Testis (tissue), 3 donors: Measurements from ENCODE around the gene DAB1. TPM values are rescaled to one million over a fixed set of nuclear protein-coding genes. Genes with fewer than 3 reads are reported as not detected.

Experiments used
- DNase-seq: peaks from one replicate; pipeline ENCODE4 v3.0.0-alpha.2; 2019
- H3K27ac ChIP-seq, 2 donors: fragments of 200-600 bp; sonication (generic); one replicate each; pipeline ENCODE4 v1.5.1; 2019
- H3K27me3 ChIP-seq: fragments of 200-600 bp; sonication (generic); one replicate; pipeline ENCODE4 v1.5.1; 2019
- H3K36me3 ChIP-seq: fragments of 200-600 bp; sonication (generic); one replicate; pipeline ENCODE4 v1.5.1; 2017; ENCODE audit warnings: low read depth; ENCODE audit errors: missing control alignments
- H3K4me1 ChIP-seq: fragments of 200-600 bp; sonication (generic); one replicate; pipeline ENCODE4 v1.5.1; 2019
- H3K4me3 ChIP-seq, 2 donors: fragments of 200-600 bp; sonication (generic); one replicate each; pipeline ENCODE4 v1.5.1; 2017 to 2019
- H3K9me3 ChIP-seq: fragments of 200-600 bp; sonication (generic); one replicate; pipeline ENCODE4 v1.5.1; 2017
- POLR2A ChIP-seq: fragments of 450-650 bp; IDR thresholded peaks from one replicate; pipeline ENCODE4 v1.6.1; 2017; ENCODE audit warnings: antibody characterized with exemption, mild to moderate bottlenecking, moderate library complexity
- WGBS, 2 donors: methylation state at CpG; one replicate each; pipeline ENCODE4 v1.1.5; 2018; 5-methylcytosine and 5-hydroxymethylcytosine counted together
- intact Hi-C: fragments of 100-400 bp; cut with DNase I; formaldehyde crosslinking; loops from one replicate; pipeline ENCODE4 v1.15.1; 2023; ENCODE audit warnings: low total_unique reads
- polyA plus RNA-seq: library from polyadenylated mRNA; stranded (reverse); fragments of 350-450 nt; fragmentation: Illumina TruSeq; extraction: RNeasy Lipid Tissue Mini Kit (QIAGEN cat#74804); gene quantifications from one replicate; pipeline ENCODE4 v1.2.3, GENCODE V29; 2014; ENCODE audit warnings: low read depth, low replicate concordance; ENCODE audit not compliant: insufficient read depth
- total RNA-seq, 2 donors: library from RNA; depleted of rRNA; stranded (reverse); fragments of >200 nt; gene quantifications; one replicate each; pipeline ENCODE4 v1.2.3, GENCODE V29; 2016
- TF ChIP-seq, protein P1 (sequence below), 3 experiments: fragments of 450-650 bp in 2 of 3; fragments of 200-600 bp in 1 of 3; sonication (generic) in 1 of 3; IDR thresholded peaks; one replicate each; pipeline ENCODE4 v1.5.1; 2016 to 2019; ENCODE audit warnings: antibody characterized with exemption in 3 of 3, mild to moderate bottlenecking in 2 of 3, moderate library complexity in 1 of 3

DAB1 gene
- total and polyA plus RNA-seq, 3 donors from 2014 or later = 0.79 to 1.7 (median 1.2) TPM

DNA sequence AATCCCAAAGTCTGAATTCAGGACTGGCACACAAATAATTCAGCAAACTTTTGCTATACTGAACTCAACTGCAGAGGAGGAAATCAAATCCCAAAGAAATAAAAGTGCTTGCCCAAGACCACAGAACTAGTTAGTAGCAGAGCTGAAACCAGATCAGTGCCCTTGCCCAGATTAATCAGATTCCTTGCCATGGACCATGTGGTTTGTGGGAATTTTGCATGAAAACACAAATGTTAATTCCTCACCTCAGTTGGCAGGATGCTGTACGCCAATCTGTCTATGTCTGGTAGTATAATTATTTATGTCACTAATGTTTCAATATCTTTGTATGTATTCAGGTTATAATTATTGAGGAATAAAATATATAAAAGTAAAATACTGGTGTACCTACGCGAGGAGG is 173.8 kb downstream of the DAB1 start:
- DNase-seq = no peak
- intact Hi-C loops = no loop called here
- H3K27ac ChIP-seq = no peak overlapping the region
- H3K27me3 ChIP-seq = no peaks in the 10 kb centered on the region
- H3K36me3 ChIP-seq = peaks cover 2% of the 10 kb centered on the region
- H3K9me3 ChIP-seq = no peaks in the 10 kb centered on the region
- 92 to 94% methylated on average over 3 of the region's 3 CpGs for WGBS, 2 donors
- TF ChIP-seq POLR2A = no peak
- TF ChIP-seq, protein P1, sequence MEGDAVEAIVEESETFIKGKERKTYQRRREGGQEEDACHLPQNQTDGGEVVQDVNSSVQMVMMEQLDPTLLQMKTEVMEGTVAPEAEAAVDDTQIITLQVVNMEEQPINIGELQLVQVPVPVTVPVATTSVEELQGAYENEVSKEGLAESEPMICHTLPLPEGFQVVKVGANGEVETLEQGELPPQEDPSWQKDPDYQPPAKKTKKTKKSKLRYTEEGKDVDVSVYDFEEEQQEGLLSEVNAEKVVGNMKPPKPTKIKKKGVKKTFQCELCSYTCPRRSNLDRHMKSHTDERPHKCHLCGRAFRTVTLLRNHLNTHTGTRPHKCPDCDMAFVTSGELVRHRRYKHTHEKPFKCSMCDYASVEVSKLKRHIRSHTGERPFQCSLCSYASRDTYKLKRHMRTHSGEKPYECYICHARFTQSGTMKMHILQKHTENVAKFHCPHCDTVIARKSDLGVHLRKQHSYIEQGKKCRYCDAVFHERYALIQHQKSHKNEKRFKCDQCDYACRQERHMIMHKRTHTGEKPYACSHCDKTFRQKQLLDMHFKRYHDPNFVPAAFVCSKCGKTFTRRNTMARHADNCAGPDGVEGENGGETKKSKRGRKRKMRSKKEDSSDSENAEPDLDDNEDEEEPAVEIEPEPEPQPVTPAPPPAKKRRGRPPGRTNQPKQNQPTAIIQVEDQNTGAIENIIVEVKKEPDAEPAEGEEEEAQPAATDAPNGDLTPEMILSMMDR (IDR thresholded peaks at IDR 0.05) = no peak
- no peaks in the 10 kb centered on the region for H3K4me1 ChIP-seq
- H3K4me3 ChIP-seq = no peak overlapping the region

GRCh38 chr1:57249511-57249910 is 174.3 kb downstream of the DAB1 start:
- intact Hi-C loops = no loop called here
- H3K36me3 ChIP-seq = peaks cover 2% of the 10 kb centered on the region
- 76 to 91% methylated on average over 2 of the region's 2 CpGs for WGBS, 2 donors

GRCh38 chr1:57248830-57249229 is 175.0 kb downstream of the DAB1 start:
- TF ChIP-seq, protein P1 (IDR thresholded peaks at IDR 0.05) = no peak
- no peak for TF ChIP-seq POLR2A
- Histone ChIP-seq H3K27ac (no peak overlapping the region), H3K9me3 (no peaks in the 10 kb centered on the region), H3K4me3 (no peak overlapping the region), H3K27me3 (no peaks in the 10 kb centered on the region), H3K36me3 (peaks cover 2% of the 10 kb centered on the region), H3K4me1 (no peaks in the 10 kb centered on the region)
- no peak for DNase-seq
- intact Hi-C loops = no loop called here
- 81 to 86% methylated on average over 3 of the region's 3 CpGs for WGBS, 2 donors

More at GRCh38 chr1:57249511-57249910, 174.3 kb downstream of the DAB1 start:
- Histone ChIP-seq H3K27me3 (no peaks in the 10 kb centered on the region), H3K27ac (no peak overlapping the region), H3K4me1 (no peaks in the 10 kb centered on the region), H3K9me3 (no peaks in the 10 kb centered on the region), H3K4me3 (no peak overlapping the region)
- TF ChIP-seq, protein P1 (IDR thresholded peaks at IDR 0.05) = no peak
- TF ChIP-seq POLR2A = no peak
- no peak for DNase-seq

- Histone ChIP-seq H3K36me3 (no peaks in the 10 kb centered on the region), H3K9me3 (no peaks in the 10 kb centered on the region), H3K4me1 (no peaks in the 10 kb centered on the region), H3K27me3 (no peaks in the 10 kb centered on the region), H3K27ac (no peak overlapping the region), H3K4me3 (no peak overlapping the region)
- WGBS, 2 donors = 77 to 96% methylated on average over 3 of the region's 3 CpGs
- intact Hi-C loops = no loop called here
- DNase-seq = no peak
- no peak for TF ChIP-seq POLR2A
- TF ChIP-seq, protein P1 (IDR thresholded peaks at IDR 0.05) = no peak
These were observed 185.6 kb downstream of the DAB1 start for GRCh38 chr1:57238233-57238781.
